ENCODE results near the gene PALM. TPM values are rescaled to one million over a fixed set of nuclear protein-coding genes. Genes with fewer than 3 reads are reported as not detected.

The PALM gene
- total RNA-seq, 1 experiment from 2014 or later: 21.2 TPM

DNA sequence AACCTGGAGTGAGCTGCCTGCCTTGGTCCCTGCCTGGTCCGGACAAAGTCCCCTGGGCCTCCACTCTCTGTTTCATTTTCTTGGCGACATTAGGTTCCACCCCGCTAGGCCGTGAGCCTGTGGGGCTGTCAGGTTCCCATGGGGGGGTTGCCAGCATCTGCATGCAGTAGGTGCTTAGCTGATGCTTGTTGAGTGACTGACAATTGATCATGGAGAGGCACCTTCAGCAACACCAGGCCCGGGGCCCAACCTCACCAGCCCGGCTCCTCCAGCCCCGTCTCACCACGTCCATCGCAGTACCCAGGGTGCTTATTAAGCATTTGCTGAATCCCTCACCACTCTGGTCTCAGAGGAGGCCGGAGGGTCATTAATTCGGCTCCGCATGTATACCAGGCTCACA lies 55.6 kb downstream of the PALM start:
- Histone ChIP-seq H3K4me3 (ENCODE audit: low read depth, low read length, poor library complexity, severe bottlenecking) (no peak overlapping the region), H3K36me3 (ENCODE audit: insufficient read depth, low read length, poor library complexity, severe bottlenecking) (no peaks in the 10 kb centered on the region), H3K27me3 (replicated peaks; ENCODE audit: insufficient read depth, low read depth, low read length, poor library complexity) (no peaks in the 10 kb centered on the region), H3K4me1 (ENCODE audit: insufficient read depth, low read length, poor library complexity, severe bottlenecking) (no peaks in the 10 kb centered on the region), H3K9me3 (ENCODE audit: low read depth, low read length, poor library complexity, severe bottlenecking) (no peaks in the 10 kb centered on the region), H3K27ac (ENCODE audit: low read depth, low read length, poor library complexity, severe bottlenecking) (no peak overlapping the region)
- intact Hi-C loops (cut with micrococcal nuclease; ENCODE audit: unreplicated experiment): no loop called here
- POLR2A ChIA-PET (ENCODE audit: low non-redundant PET): no interaction called here
- no peak for DNase-seq (ENCODE audit: low spot score)
- TF ChIP-seq EZH2 (IDR thresholded peaks at IDR 0.05; ENCODE audit: borderline replicate concordance, low read depth, low read length, poor library complexity, severe bottlenecking): no peak
- TF ChIP-seq, protein P1, sequence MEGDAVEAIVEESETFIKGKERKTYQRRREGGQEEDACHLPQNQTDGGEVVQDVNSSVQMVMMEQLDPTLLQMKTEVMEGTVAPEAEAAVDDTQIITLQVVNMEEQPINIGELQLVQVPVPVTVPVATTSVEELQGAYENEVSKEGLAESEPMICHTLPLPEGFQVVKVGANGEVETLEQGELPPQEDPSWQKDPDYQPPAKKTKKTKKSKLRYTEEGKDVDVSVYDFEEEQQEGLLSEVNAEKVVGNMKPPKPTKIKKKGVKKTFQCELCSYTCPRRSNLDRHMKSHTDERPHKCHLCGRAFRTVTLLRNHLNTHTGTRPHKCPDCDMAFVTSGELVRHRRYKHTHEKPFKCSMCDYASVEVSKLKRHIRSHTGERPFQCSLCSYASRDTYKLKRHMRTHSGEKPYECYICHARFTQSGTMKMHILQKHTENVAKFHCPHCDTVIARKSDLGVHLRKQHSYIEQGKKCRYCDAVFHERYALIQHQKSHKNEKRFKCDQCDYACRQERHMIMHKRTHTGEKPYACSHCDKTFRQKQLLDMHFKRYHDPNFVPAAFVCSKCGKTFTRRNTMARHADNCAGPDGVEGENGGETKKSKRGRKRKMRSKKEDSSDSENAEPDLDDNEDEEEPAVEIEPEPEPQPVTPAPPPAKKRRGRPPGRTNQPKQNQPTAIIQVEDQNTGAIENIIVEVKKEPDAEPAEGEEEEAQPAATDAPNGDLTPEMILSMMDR (conservative IDR thresholded peaks at IDR 0.05; ENCODE audit: low read depth, low read length): no peak
- BruUV-seq (replicated peaks): no TSS peak
- CTCF ChIA-PET: no interaction called here

DNA sequence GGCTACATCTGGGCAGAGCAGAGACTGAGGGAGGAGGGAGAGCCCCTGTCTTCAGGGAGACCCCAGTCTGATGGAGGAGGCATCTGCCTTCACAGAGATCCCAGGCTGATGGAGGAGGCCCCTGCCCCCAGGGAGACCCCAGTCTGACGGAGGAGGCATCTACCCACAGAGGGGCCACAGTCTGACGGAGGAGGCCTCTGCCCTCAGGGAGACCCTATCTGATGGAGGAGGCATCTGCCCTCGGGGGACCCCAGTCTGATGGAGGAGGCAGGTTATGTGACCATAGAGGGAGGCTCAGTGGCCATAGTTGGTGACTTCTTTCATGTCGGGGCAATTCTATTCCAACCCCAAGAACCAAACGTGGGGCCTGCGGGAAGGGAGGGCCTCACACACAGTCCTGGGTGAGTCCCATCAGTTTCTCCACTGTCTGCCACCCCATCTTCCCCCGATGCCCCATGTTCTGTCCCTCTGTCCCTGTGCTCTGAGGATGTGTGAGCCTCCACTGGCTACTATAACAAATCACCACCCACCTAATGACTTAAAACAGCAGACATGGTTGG lies 56.5 kb downstream of the PALM start:
- no TSS peak for BruUV-seq (replicated peaks)
- DNase-seq (ENCODE audit: low spot score): no peak
- POLR2A ChIA-PET (ENCODE audit: low non-redundant PET): no interaction called here
- Histone ChIP-seq H3K4me3 (ENCODE audit: low read depth, low read length, poor library complexity, severe bottlenecking) (no peak overlapping the region), H3K9me3 (ENCODE audit: low read depth, low read length, poor library complexity, severe bottlenecking) (no peaks in the 10 kb centered on the region), H3K27ac (ENCODE audit: low read depth, low read length, poor library complexity, severe bottlenecking) (no peak overlapping the region), H3K36me3 (ENCODE audit: insufficient read depth, low read length, poor library complexity, severe bottlenecking) (no peaks in the 10 kb centered on the region), H3K4me1 (ENCODE audit: insufficient read depth, low read length, poor library complexity, severe bottlenecking) (no peaks in the 10 kb centered on the region), H3K27me3 (replicated peaks; ENCODE audit: insufficient read depth, low read depth, low read length, poor library complexity) (no peaks in the 10 kb centered on the region)
- intact Hi-C loops (cut with micrococcal nuclease; ENCODE audit: unreplicated experiment): no loop called here
- CTCF ChIA-PET: no interaction called here
- TF ChIP-seq EZH2 (IDR thresholded peaks at IDR 0.05; ENCODE audit: borderline replicate concordance, low read depth, low read length, poor library complexity, severe bottlenecking): no peak
- TF ChIP-seq, protein P1 (conservative IDR thresholded peaks at IDR 0.05; ENCODE audit: low read depth, low read length): no peak

DNA sequence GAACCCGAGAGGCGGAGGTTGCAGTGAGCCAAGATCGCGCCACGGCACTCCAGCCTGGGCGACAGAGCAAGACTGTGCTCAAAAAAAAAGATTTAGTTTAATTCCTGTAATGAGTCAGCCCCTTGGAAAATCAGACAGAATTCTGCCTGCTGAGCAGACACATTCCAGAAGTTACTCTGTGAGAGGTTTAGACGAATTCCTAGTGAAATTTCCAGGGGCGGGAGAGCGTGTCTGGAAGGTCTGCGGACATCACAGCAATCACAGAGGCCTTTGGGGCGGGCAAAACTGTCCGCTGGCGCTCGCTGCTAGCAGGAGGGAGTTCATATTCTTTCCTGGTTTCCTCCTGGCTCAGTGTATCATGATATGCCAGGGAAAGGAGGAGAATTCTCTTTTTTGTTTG lies 59.7 kb downstream of the PALM start:
- no peaks in the 10 kb centered on the region for H3K36me3 ChIP-seq (ENCODE audit: insufficient read depth, low read length, poor library complexity, severe bottlenecking)
- no peak overlapping the region for H3K4me3 ChIP-seq (ENCODE audit: low read depth, low read length, poor library complexity, severe bottlenecking)
- no TSS peak for BruUV-seq (replicated peaks)
- H3K27ac ChIP-seq (ENCODE audit: low read depth, low read length, poor library complexity, severe bottlenecking): no peak overlapping the region
- H3K27me3 ChIP-seq (replicated peaks; ENCODE audit: insufficient read depth, low read depth, low read length, poor library complexity): no peaks in the 10 kb centered on the region
- POLR2A ChIA-PET (ENCODE audit: low non-redundant PET): no interaction called here
- no peaks in the 10 kb centered on the region for H3K4me1 ChIP-seq (ENCODE audit: insufficient read depth, low read length, poor library complexity, severe bottlenecking)
- no peaks in the 10 kb centered on the region for H3K9me3 ChIP-seq (ENCODE audit: low read depth, low read length, poor library complexity, severe bottlenecking)
- CTCF ChIA-PET: no interaction called here
- DNase-seq (ENCODE audit: low spot score): no peak
- no peak for TF ChIP-seq EZH2 (IDR thresholded peaks at IDR 0.05; ENCODE audit: borderline replicate concordance, low read depth, low read length, poor library complexity, severe bottlenecking)
- TF ChIP-seq, protein P1 (conservative IDR thresholded peaks at IDR 0.05; ENCODE audit: low read depth, low read length): no peak
- intact Hi-C loops (cut with micrococcal nuclease; ENCODE audit: unreplicated experiment): no loop called here
